IMR-90 (cell line): Measurements from ENCODE around the gene APC. TPM values are rescaled to one million over a fixed set of nuclear protein-coding genes. Genes with fewer than 3 reads are reported as not detected.

Source experiments
- ATAC-seq: fragments of 200-7000 bp; cut with Tn5 transposase; 2 replicates; pipeline ENCODE4 v1.9.1; 2020; ENCODE audit warnings: low read depth, mild to moderate bottlenecking, moderate library complexity
- BruUV-seq: library from RNA; stranded (reverse); fragments of 400-500 nt; replicated peaks from 2 replicates; lab custom pipeline; 2021; lab: Mats Ljungman, UMichigan
- CTCF ChIA-PET: fragments of 300-600 bp; formaldehyde crosslinking; extraction: SDS; loops from one replicate; lab custom pipeline; 2021; ENCODE audit warnings: antibody characterized with exemption; lab: Yijun Ruan, JAX
- POLR2A ChIA-PET: fragments of 300-600 bp; sonication (Branson Sonifier 250); formaldehyde crosslinking; loops from one replicate; lab custom pipeline; 2022; ENCODE audit warnings: antibody characterized with exemption; ENCODE audit not compliant: unreplicated experiment; lab: Charles Lee
- DNase-seq: peaks from one replicate; pipeline ENCODE4 v3.0.0; 2013
- H2AFZ ChIP-seq: replicated peaks from 2 replicates; pipeline ENCODE3; 2013; ENCODE audit warnings: low read length, mild to moderate bottlenecking; ENCODE audit not compliant: poor library complexity
- H2AK5ac ChIP-seq: 2 replicates; pipeline ENCODE4 v1.6.1; 2013; ENCODE audit warnings: low read depth, low read length, inconsistent platforms
- H2AK9ac ChIP-seq: replicated peaks from 2 replicates; pipeline ENCODE3; 2013; ENCODE audit warnings: mild to moderate bottlenecking, low read depth, low read length, moderate library complexity; ENCODE audit not compliant: poor library complexity
- H2BK120ac ChIP-seq: 2 replicates; pipeline ENCODE4 v1.6.1; 2013; ENCODE audit warnings: low read depth, low read length, inconsistent platforms
- H2BK15ac ChIP-seq: 3 replicates; pipeline ENCODE4 v1.6.1; 2013; ENCODE audit warnings: low read depth, low read length, inconsistent platforms
- H2BK20ac ChIP-seq: 2 replicates; pipeline ENCODE4 v1.6.1; 2013; ENCODE audit warnings: low read depth, mild to moderate bottlenecking, inconsistent platforms, low read length, moderate library complexity
- H2BK5ac ChIP-seq: 2 replicates; pipeline ENCODE4 v1.6.1; 2013; ENCODE audit warnings: mild to moderate bottlenecking, low read depth, low read length, inconsistent platforms; ENCODE audit not compliant: poor library complexity, severe bottlenecking
- H3K14ac ChIP-seq: replicated peaks from 2 replicates; pipeline ENCODE4 v1.6.1; 2013; ENCODE audit warnings: low read depth, low read length, inconsistent platforms
- H3K18ac ChIP-seq: 2 replicates; pipeline ENCODE4 v1.6.1; 2013; ENCODE audit warnings: low read depth, low read length, control low read depth
- H3K23ac ChIP-seq: 2 replicates; pipeline ENCODE4 v1.6.1; 2013; ENCODE audit warnings: low read depth, low read length, inconsistent platforms
- H3K27ac ChIP-seq: 2 replicates; pipeline ENCODE4 v1.5.1; 2013; ENCODE audit warnings: mild to moderate bottlenecking, control low read depth, low read length; ENCODE audit not compliant: insufficient read depth
- H3K27me3 ChIP-seq: 2 replicates; pipeline ENCODE4 v1.6.1; 2013; ENCODE audit warnings: low read length; ENCODE audit not compliant: control insufficient read depth, insufficient read depth
- H3K36me3 ChIP-seq: 2 replicates; pipeline ENCODE4 v1.6.1; 2013; ENCODE audit warnings: low read length, mixed read lengths; ENCODE audit not compliant: control insufficient read depth, insufficient read depth
- H3K4ac ChIP-seq: 2 replicates; pipeline ENCODE4 v1.6.1; 2013; ENCODE audit warnings: low read depth, low read length, inconsistent platforms
- H3K4me1 ChIP-seq: 2 replicates; pipeline ENCODE4 v1.6.1; 2013; ENCODE audit warnings: low read length, mixed read lengths; ENCODE audit not compliant: control insufficient read depth, insufficient read depth
- H3K4me2 ChIP-seq: 2 replicates; pipeline ENCODE4 v1.6.1; 2013; ENCODE audit warnings: low read depth, mild to moderate bottlenecking, control low read depth, low read length, moderate library complexity
- H3K4me3 ChIP-seq: 2 replicates; pipeline ENCODE4 v1.5.1; 2013; ENCODE audit warnings: low read depth, mild to moderate bottlenecking, control low read depth, low read length, moderate library complexity; ENCODE audit not compliant: insufficient read depth
- H3K56ac ChIP-seq: 2 replicates; pipeline ENCODE4 v1.6.1; 2013; ENCODE audit warnings: low read length, inconsistent platforms; ENCODE audit not compliant: insufficient read depth; ENCODE audit errors: extremely low read depth
- H3K79me1 ChIP-seq, 2 experiments: 2 replicates each; pipeline ENCODE4 v1.6.1; 2013; ENCODE audit warnings: low read length in 2 of 2, inconsistent platforms in 1 of 2, low read depth in 1 of 2
- H3K9ac ChIP-seq: 2 replicates; pipeline ENCODE4 v1.6.1; 2013; ENCODE audit warnings: low read depth, low read length, control low read depth
- H3K9me1 ChIP-seq: 2 replicates; pipeline ENCODE4 v1.6.1; 2013; ENCODE audit warnings: low read length, inconsistent platforms; ENCODE audit not compliant: insufficient read depth
- H3K9me3 ChIP-seq: 2 replicates; pipeline ENCODE4 v1.6.1; 2013; ENCODE audit warnings: low read length; ENCODE audit not compliant: control insufficient read depth, insufficient read depth
- H4K20me1 ChIP-seq: 2 replicates; pipeline ENCODE4 v1.6.1; 2013; ENCODE audit warnings: low read length, inconsistent platforms; ENCODE audit not compliant: insufficient read depth
- H4K5ac ChIP-seq: 2 replicates; pipeline ENCODE4 v1.6.1; 2013; ENCODE audit warnings: mild to moderate bottlenecking, low read depth, low read length, control low read depth
- H4K8ac ChIP-seq, 2 experiments: 2 replicates each; pipeline ENCODE4 v1.6.1; 2013; ENCODE audit warnings: low read depth in 2 of 2, low read length in 2 of 2, control low read depth in 1 of 2, inconsistent platforms in 1 of 2
- H4K91ac ChIP-seq: 2 replicates; pipeline ENCODE4 v1.6.1; 2013; ENCODE audit warnings: low read depth, low read length, inconsistent platforms; ENCODE audit not compliant: insufficient read depth
- BHLHE40 ChIP-seq: fragments of 150-350 bp; IDR thresholded peaks from 2 replicates; pipeline ENCODE4 v1.6.1; 2016; ENCODE audit warnings: mild to moderate bottlenecking, low read depth, low read length
- CEBPB ChIP-seq: IDR thresholded peaks from 2 replicates; pipeline ENCODE4 v1.6.1; 2012; ENCODE audit warnings: low read depth, low read length, improper control_type of control experiment
- CHD1 ChIP-seq: IDR thresholded peaks from 2 replicates; pipeline ENCODE4 v1.6.1; 2012; ENCODE audit warnings: low read depth, low read length, improper control_type of control experiment
- CTCF ChIP-seq: conservative IDR thresholded peaks from 2 replicates; pipeline ENCODE4 v1.5.1; 2012; ENCODE audit warnings: mild to moderate bottlenecking, low read depth, low read length, improper control_type of control experiment
- ELK1 ChIP-seq: fragments of 150-350 bp; IDR thresholded peaks from 2 replicates; pipeline ENCODE4 v1.6.1; 2016; ENCODE audit warnings: low read depth, mild to moderate bottlenecking, low read length, moderate library complexity, borderline replicate concordance
- FOS ChIP-seq: fragments of 150-350 bp; IDR thresholded peaks from 2 replicates; pipeline ENCODE4 v1.6.1; 2016; ENCODE audit warnings: low read depth, low read length
- MAFK ChIP-seq: IDR thresholded peaks from 2 replicates; pipeline ENCODE4 v1.6.1; 2012; ENCODE audit warnings: low read depth, low read length, improper control_type of control experiment
- MAZ ChIP-seq: IDR thresholded peaks from 2 replicates; pipeline ENCODE4 v1.6.1; 2012; ENCODE audit warnings: low read depth, mild to moderate bottlenecking, low read length, improper control_type of control experiment, moderate library complexity, borderline replicate concordance
- MXI1 ChIP-seq: IDR thresholded peaks from 2 replicates; pipeline ENCODE4 v1.6.1; 2012; ENCODE audit warnings: low read depth, mild to moderate bottlenecking, low read length, moderate library complexity, borderline replicate concordance
- NFE2L2 ChIP-seq: fragments of 150-350 bp; IDR thresholded peaks from 2 replicates; pipeline ENCODE4 v1.6.1; 2016; ENCODE audit warnings: low read depth, mild to moderate bottlenecking, low read length
- RAD21 ChIP-seq: IDR thresholded peaks from 2 replicates; pipeline ENCODE4 v1.6.1; 2012; ENCODE audit warnings: low read length, improper control_type of control experiment
- RCOR1 ChIP-seq: IDR thresholded peaks from 2 replicates; pipeline ENCODE4 v1.6.1; 2012; ENCODE audit warnings: mild to moderate bottlenecking, low read length, improper control_type of control experiment; ENCODE audit not compliant: insufficient replicate concordance
- RFX5 ChIP-seq: IDR thresholded peaks from 2 replicates; pipeline ENCODE4 v1.8.0; 2012; ENCODE audit warnings: low read depth, mild to moderate bottlenecking, low read length, moderate library complexity
- SMC3 ChIP-seq: fragments of 150-350 bp; IDR thresholded peaks from 2 replicates; pipeline ENCODE4 v1.6.1; 2016; ENCODE audit warnings: low read depth, mild to moderate bottlenecking, antibody characterized with exemption, low read length, moderate library complexity
- USF2 ChIP-seq: fragments of 150-350 bp; IDR thresholded peaks from 2 replicates; pipeline ENCODE4 v1.6.1; 2017; ENCODE audit warnings: mild to moderate bottlenecking, antibody characterized with exemption, low read length, low read depth
- WGBS, 2 experiments: methylation state at CpG; one replicate each; pipeline versions ENCODE4 v1.1.5 to v1.1.7; 2013; ENCODE audit warnings: missing lambda C conversion rate in 2 of 2; ENCODE audit not compliant: insufficient read length in 1 of 2; ENCODE audit errors: extremely low coverage in 2 of 2; 5-methylcytosine and 5-hydroxymethylcytosine counted together
- dilution Hi-C: fragments of 300-500 bp; cut with HindIII; formaldehyde crosslinking; loops from one replicate; pipeline ENCODE4 v1.14.3; 2018; ENCODE audit warnings: low sequenced_read_pairs; ENCODE audit not compliant: unreplicated experiment
- in situ Hi-C: fragments of 300-500 bp; cut with MboI; formaldehyde crosslinking; loops from 3 replicates; pipeline ENCODE4 v1.14.3; 2019; ENCODE audit warnings: low sequenced_read_pairs, inconsistent platforms, mixed read lengths
- intact Hi-C: fragments of 100-400 bp; cut with micrococcal nuclease; formaldehyde crosslinking; loops from 2 replicates; pipeline ENCODE4 v1.10.0; 2022
- polyA plus RNA-seq, 3 experiments: library from polyadenylated mRNA; depleted of rRNA; stranded (reverse); fragments of >200 nt; gene quantifications; 2 replicates each; pipeline ENCODE4 v1.2.3, GENCODE V29; 2012; ENCODE audit warnings: low replicate concordance in 1 of 3
- total RNA-seq: library from RNA; depleted of rRNA; stranded (reverse); fragments of >200 nt; gene quantifications from 2 replicates; pipeline ENCODE4 v1.2.3, GENCODE V29; 2012

The APC gene
- total and polyA plus RNA-seq, 2 of the 4 experiments (the other 2 are of a cell fraction): 7.3 to 58.4 TPM

DNA sequence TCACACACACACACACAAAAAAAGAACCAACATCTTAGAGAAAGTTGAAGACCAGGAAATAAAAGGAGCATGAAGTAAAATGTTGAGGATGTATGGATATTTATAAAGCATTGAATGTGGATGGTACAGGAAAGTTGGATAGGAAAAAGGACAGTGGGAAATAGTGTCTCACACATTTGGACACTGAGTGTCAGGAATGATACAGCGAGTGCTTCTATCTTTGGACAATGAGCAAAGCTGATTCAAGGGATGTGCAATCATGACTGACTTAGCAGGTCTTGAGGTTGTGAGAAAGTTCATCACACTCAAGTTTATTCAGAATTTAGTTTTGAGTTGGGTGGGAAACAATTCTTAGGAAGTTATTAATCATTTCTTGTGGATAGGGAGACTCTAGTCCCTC is 73.3 kb downstream of the APC start:
- Histone ChIP-seq H3K9me1 (0 out of 2 replicates have a peak, but pooled peaks cover 2% of the 10 kb centered on the region), H3K56ac (no peak overlapping the region), H3K18ac (no peak overlapping the region), H2BK120ac (no peak overlapping the region), H2AK5ac (no peak overlapping the region), H2BK15ac (no peak overlapping the region), H3K14ac (no peak overlapping the region), H3K4me3 (no peak overlapping the region), H3K9ac (no peak overlapping the region), H3K36me3 (peaks cover 10% of the 10 kb centered on the region), H3K4me2 (no peak overlapping the region), H3K23ac (no peak overlapping the region), H3K4ac (no peak overlapping the region), H3K4me1 (no peaks in the 10 kb centered on the region), H4K8ac (no peak overlapping the region), H2BK20ac (no peak overlapping the region), H2BK5ac (no peak overlapping the region), H4K20me1 (no peaks in the 10 kb centered on the region), H3K27me3 (no peaks in the 10 kb centered on the region), H4K91ac (no peak overlapping the region), H2AFZ (no peak overlapping the region), H4K5ac (no peak overlapping the region), H2AK9ac (no peak overlapping the region), H3K79me1 (peaks cover 0 to 6% of the 10 kb centered on the region in 2 experiments; a peak in 3 of 4 replicates), H3K27ac (no peak overlapping the region), H3K9me3 (no peaks in the 10 kb centered on the region)
- no CpG with 5 or more reads among the region's 1 CpG for WGBS, 2 experiments
- intact Hi-C loops (no loop called here), in situ Hi-C loops (no loop called here), dilution Hi-C loops (no loop called here)
- ATAC-seq (no peak), DNase-seq (no peak)
- CTCF ChIA-PET: no interaction called here
- TF ChIP-seq MAZ: no peak
- TF ChIP-seq BHLHE40: no peak
- TF ChIP-seq FOS: no peak
- no peak for TF ChIP-seq RCOR1
- TF ChIP-seq RAD21: no peak
- no peak for TF ChIP-seq CTCF
- no peak for TF ChIP-seq RFX5
- no peak for TF ChIP-seq USF2
- no peak for TF ChIP-seq MAFK
- TF ChIP-seq SMC3: no peak
- no peak for TF ChIP-seq CEBPB
- no peak for TF ChIP-seq ELK1
- no peak for TF ChIP-seq NFE2L2
- TF ChIP-seq MXI1: no peak
- TF ChIP-seq CHD1: no peak
- no TSS peak for BruUV-seq
- POLR2A ChIA-PET: no interaction called here
